DMS 273 (cell line): ENCODE data around the gene ADCY2.

ENCODE experiments used
- DNase-seq: peaks from one replicate; lab custom pipeline; 2025; ENCODE audit not compliant: unreplicated experiment; lab: John Stamatoyannopoulos, UW

Gene ADCY2

GRCh38 chr5:7437836-7438235, 41.9 kb downstream of the ADCY2 start:
- no peak for DNase-seq

- DNase-seq: no peak
Measured at GRCh38 chr5:7445068-7445467, 49.1 kb downstream of the ADCY2 start.

DNA sequence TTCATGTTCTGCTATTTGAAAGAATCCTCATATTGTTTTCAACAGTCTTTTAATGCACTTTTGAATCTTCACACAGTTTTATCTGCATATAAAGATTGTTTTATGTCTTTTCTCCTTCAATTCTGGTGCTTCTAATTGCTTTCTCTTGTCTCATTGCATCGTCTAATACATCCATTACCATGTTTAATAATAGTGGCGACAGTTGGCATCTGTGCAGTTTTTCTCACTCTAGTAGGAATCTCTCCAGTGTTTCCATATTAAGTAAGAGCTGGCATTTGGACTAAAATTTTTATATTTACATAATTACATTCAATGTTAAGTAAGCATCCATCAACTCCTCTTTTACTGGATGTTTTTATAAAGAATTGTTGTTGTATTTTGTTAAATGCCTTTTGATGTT, 49.9 kb downstream of the ADCY2 start:
- no peak for DNase-seq

- no peak for DNase-seq
Measured at GRCh38 chr5:7446913-7447312, 51.0 kb downstream of the ADCY2 start.

- no peak for DNase-seq
Measured at GRCh38 chr5:7453947-7454346, 58.0 kb downstream of the ADCY2 start.

GRCh38 chr5:7456206-7456605, 60.3 kb downstream of the ADCY2 start:
- DNase-seq: no peak

- no peak for DNase-seq
Measured at GRCh38 chr5:7461371-7461770, 65.4 kb downstream of the ADCY2 start.

DNA sequence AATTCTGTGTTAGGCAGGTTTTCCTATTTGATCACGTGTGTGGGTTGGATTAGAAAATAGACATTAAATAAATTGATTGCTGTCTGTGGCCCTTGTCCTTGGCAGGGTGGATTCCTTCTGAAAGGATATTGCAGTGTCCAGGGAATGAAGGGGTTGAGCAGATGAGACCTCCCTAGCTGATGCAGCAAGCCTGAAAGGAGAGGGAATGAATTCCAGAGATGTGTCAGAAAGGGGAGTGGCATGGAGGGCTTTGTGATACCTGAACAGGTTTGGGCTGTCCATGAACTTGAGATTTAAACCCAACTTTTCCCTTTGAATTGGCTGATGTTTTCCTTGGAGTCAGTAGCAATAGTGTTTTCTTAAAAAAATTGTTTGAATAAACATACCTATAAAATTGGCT, 66.8 kb downstream of the ADCY2 start:
- DNase-seq: no peak

GRCh38 chr5:7464182-7464581, 68.2 kb downstream of the ADCY2 start:
- peak; percentile 16 for DNase-seq

DNA sequence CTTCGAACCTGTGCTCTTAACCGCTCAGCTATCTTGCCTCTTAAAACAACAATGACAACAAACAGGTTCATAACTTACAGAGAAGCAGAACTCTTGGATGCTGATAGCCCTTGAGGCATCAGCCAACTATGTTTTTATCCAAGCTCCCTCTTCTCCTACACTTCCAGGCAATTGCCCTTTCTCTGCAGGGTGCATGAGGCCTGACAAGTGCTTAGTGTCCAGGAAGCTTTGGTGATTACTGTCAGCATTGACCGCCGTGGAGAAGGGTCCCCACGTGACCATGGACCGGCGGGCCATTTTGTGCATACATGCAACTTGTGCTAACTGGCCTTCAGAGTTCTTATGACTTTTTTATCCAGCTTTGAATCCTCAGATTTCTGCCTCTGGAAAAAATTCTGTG, 71.2 kb downstream of the ADCY2 start:
- DNase-seq: no peak

- DNase-seq: no peak
Measured at GRCh38 chr5:7468742-7469141, 72.8 kb downstream of the ADCY2 start.

GRCh38 chr5:7471710-7472109, 75.8 kb downstream of the ADCY2 start:
- DNase-seq: no peak

GRCh38 chr5:7473115-7473514, 77.2 kb downstream of the ADCY2 start:
- DNase-seq: no peak

GRCh38 chr5:7473668-7474215, 77.8 kb downstream of the ADCY2 start:
- DNase-seq: no peak

DNA sequence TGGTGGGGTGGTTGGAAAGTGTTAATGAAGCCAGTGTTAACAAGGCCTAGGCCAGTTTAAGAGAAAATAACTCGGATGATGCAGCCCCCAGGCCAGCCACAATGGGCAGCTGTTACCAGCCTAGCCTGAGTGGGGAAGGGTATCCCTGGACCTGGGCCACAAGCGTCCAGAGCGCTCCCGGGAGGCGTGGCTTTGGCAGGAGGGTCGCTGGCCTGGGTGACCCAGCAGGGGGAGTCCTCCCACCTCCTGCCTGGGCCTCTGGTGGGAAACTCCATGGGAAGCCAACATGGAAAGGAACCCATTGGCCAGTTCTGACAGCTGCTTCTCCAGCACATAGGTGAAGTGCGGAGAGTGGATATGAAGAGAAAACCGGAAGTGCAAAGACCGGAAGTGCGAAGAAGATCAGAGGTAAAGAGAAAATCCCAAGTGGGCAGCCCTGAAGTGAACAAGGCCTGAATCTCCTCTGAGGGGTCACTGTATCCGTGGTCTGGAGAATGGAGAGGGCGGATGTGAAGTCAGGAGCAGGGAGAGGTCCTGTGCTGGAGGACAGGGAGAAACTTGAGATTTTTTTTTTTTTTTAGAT, 79.0 kb downstream of the ADCY2 start:
- no peak for DNase-seq

DNA sequence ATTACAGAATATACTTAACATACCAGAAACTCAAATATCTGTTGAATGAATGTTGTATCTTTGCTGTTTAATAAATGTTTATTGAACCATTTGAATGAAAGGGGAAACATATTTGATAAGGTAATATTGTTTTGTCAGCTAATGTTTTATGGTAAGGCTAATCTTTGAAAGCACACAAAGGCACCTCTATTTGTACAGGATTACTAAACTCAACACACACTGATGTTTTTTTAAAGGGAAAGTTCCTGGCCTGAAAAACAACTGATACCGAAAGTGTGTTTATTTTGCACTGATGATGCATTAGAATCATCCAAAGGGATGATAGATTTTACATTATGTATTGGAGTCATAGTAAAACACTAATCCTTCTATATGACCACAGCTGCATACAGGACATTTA, 82.5 kb downstream of the ADCY2 start:
- DNase-seq: no peak

DNA sequence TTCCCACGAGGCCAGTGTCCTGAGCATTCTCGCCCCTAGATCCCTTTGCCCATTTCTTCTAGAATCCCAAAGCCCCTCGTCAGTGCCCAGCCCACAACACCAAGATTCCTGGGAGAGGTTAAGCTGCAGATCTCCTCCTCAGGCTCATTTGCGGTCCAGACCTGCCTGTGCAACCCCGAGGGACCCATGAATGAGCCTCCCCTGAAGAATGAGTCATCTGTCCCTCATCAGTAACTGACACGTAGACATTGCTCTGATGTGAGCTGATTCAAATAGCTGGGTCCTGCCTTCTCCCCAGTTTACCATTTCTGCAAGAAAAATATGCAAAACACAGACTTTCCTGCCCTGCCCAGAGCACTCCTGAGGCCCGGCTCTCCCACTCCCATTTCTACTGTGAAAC, 92.8 kb downstream of the ADCY2 start:
- no peak for DNase-seq

DNA sequence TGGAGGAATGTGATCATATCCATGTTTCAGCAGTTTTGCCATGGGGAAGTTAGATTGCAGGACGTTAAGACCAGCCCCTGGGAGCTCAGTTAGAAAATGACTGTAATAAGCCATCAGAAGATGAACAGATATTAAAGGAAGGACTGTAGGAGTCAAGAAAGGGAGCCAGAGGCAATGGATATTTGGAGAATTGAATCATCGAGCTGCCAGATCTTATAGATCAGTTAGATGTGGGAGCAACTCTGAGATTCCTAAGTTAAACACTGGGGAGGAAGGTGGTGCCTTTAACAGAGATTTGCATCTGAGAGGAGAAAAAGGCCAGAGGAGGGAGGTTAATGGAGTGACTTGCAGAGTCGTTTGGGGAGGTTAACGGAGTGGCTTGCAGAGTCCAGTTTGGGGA, 96.4 kb downstream of the ADCY2 start:
- DNase-seq: no peak

- DNase-seq: no peak
Measured at GRCh38 chr5:7493081-7493480, 97.1 kb downstream of the ADCY2 start.

GRCh38 chr5:7493622-7494021, 97.7 kb downstream of the ADCY2 start:
- no peak for DNase-seq

DNA sequence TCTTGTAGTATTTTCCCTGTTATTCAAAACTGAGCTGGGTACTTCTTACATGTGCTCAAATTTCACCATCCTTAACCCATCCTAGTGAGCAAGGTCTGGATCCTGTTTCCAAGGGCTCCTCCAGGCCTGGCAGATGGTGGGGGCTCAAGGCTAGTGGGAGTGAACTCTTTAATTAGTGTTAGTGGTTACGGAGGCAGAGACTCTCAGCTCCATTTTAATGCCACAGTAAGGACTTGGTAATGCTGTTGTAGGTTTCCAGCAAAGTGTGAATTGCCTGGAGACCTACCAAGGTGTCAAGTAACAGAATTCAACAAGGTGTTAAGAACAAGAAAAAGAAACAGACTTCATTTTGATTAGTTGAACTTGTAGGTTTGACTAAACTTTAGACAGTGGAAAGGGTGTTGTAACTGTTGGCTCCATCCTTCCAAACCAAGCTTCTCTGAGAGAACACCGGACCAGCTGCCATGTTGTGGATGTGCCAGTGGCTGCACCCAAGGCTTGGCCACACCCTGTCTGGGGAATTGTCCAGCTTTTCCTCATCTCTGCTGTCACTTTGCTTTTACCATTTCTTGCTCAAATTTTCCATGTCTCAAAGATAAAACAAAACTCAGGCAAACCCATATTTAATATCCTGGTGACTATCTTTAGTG, 98.7 kb downstream of the ADCY2 start:
- DNase-seq: peak; percentile 86

GRCh38 chr5:7495131-7495517, 99.2 kb downstream of the ADCY2 start:
- DNase-seq: peak; percentile 23

GRCh38 chr5:7500256-7500655, 104.3 kb downstream of the ADCY2 start:
- DNase-seq: no peak
